Neural cell (in vitro differentiated cells): ENCODE results near the gene CTSK.
"Not testable (repeated sequence)": the region's sequence is repeated elsewhere in the genome, so short reads cannot be mapped to it uniquely, and the experiment has no call there.

ENCODE experiments used
- EZH2 ChIP-seq: fragments of 200-600, 300-800 bp; shearing (Covaris generic), sonication (generic); IDR thresholded peaks from 2 replicates; pipeline ENCODE4 v1.6.1; 2014; ENCODE audit warnings: antibody characterized with exemption, low read length, borderline replicate concordance, mild to moderate bottlenecking; ENCODE audit not compliant: insufficient read depth, poor library complexity, severe bottlenecking
- POLR2AphosphoS5 ChIP-seq: IDR thresholded peaks from 2 replicates; pipeline ENCODE4 v1.6.1; 2012

GRCh38 chr1:150852734-150853133 lies 44.7 kb upstream of the CTSK start:
- not testable (repeated sequence) for TF ChIP-seq POLR2AphosphoS5, EZH2
